A204.1 (cell line): ENCODE results near the gene RAB11FIP3.
"Not testable (repeated sequence)": the region's sequence is repeated elsewhere in the genome, so short reads cannot be mapped to it uniquely, and the experiment has no call there.

Experiments used
- FAIRE-seq: peaks from 2 replicates; lab custom pipeline; 2012; peaks lifted over from hg19 to GRCh38; lab: Jason Lieb, UNC

The RAB11FIP3 gene

GRCh38 chr16:495127-495748 lies 69.8 kb downstream of the RAB11FIP3 start:
- no peak for FAIRE-seq

GRCh38 chr16:496097-496886 lies 70.8 kb downstream of the RAB11FIP3 start:
- no peak for FAIRE-seq

- FAIRE-seq = no peak
These were observed 71.8 kb downstream of the RAB11FIP3 start for GRCh38 chr16:497258-497657.

GRCh38 chr16:499924-500323 lies 74.5 kb downstream of the RAB11FIP3 start:
- FAIRE-seq = no peak

- FAIRE-seq = no peak
These were observed 75.3 kb downstream of the RAB11FIP3 start for GRCh38 chr16:500709-501108.

- no peak for FAIRE-seq
These were observed 76.9 kb downstream of the RAB11FIP3 start for GRCh38 chr16:502179-502943.

GRCh38 chr16:503150-504071 lies 78.0 kb downstream of the RAB11FIP3 start:
- FAIRE-seq = no peak

- no peak for FAIRE-seq
These were observed 80.2 kb downstream of the RAB11FIP3 start for GRCh38 chr16:505479-506245.

GRCh38 chr16:506246-506546 lies 80.7 kb downstream of the RAB11FIP3 start:
- FAIRE-seq = no peak

GRCh38 chr16:507527-507926 lies 82.1 kb downstream of the RAB11FIP3 start:
- FAIRE-seq = not testable (repeated sequence)

GRCh38 chr16:507996-508395 lies 82.5 kb downstream of the RAB11FIP3 start:
- no peak for FAIRE-seq

- FAIRE-seq = no peak
These were observed 83.7 kb downstream of the RAB11FIP3 start for GRCh38 chr16:508884-509736.

GRCh38 chr16:510066-510825 lies 84.8 kb downstream of the RAB11FIP3 start:
- no peak for FAIRE-seq

- no peak for FAIRE-seq
These were observed 87.4 kb downstream of the RAB11FIP3 start for GRCh38 chr16:512802-513201.

GRCh38 chr16:513950-514349 lies 88.5 kb downstream of the RAB11FIP3 start:
- FAIRE-seq = no peak

- FAIRE-seq = no peak
These were observed 89.9 kb downstream of the RAB11FIP3 start for GRCh38 chr16:515175-515938.

GRCh38 chr16:515939-516226 lies 90.4 kb downstream of the RAB11FIP3 start:
- no peak for FAIRE-seq

GRCh38 chr16:516301-516700 lies 90.9 kb downstream of the RAB11FIP3 start:
- no peak for FAIRE-seq

- no peak for FAIRE-seq
These were observed 93.4 kb downstream of the RAB11FIP3 start for GRCh38 chr16:518858-519257.
